Progenitor cell of endocrine pancreas (in vitro differentiated cells): ENCODE measurements around the gene PRUNE2. TPM values are rescaled to one million over a fixed set of nuclear protein-coding genes. Genes with fewer than 3 reads are reported as not detected.

ENCODE experiments used
- DNase-seq: peaks from one replicate; pipeline ENCODE4 v3.0.0; 2021; ENCODE audit warnings: low spot score; ENCODE audit not compliant: unreplicated experiment
- H3K27ac Mint-ChIP-seq: 2 replicates; pipeline ENCODE4 v1.8.0; 2021; ENCODE audit warnings: mild to moderate bottlenecking, moderate library complexity, mixed read lengths
- H3K27me3 Mint-ChIP-seq: 2 replicates; pipeline ENCODE4 v1.8.0; 2021; ENCODE audit warnings: mixed read lengths
- H3K36me3 Mint-ChIP-seq: 2 replicates; pipeline ENCODE4 v1.8.0; 2022; ENCODE audit warnings: mixed read lengths; ENCODE audit not compliant: insufficient read depth
- H3K4me1 Mint-ChIP-seq: 2 replicates; pipeline ENCODE4 v1.8.0; 2021; ENCODE audit warnings: low read depth, mixed read lengths
- H3K4me3 Mint-ChIP-seq: 2 replicates; pipeline ENCODE4 v1.8.0; 2021; ENCODE audit warnings: low read depth, mild to moderate bottlenecking, moderate library complexity, mixed read lengths
- H3K9me3 Mint-ChIP-seq: 2 replicates; pipeline ENCODE4 v1.8.0; 2021; ENCODE audit warnings: low read depth, mixed read lengths
- total RNA-seq: library from RNA; stranded (reverse); gene quantifications from 2 replicates; pipeline ENCODE4 v1.2.1, GENCODE V29; 2021
- TF ChIP-seq, protein P1 (sequence below): fragments of 200-600 bp; sonication (generic); IDR thresholded peaks from one replicate; pipeline ENCODE4 v1.5.0; 2021; ENCODE audit warnings: antibody characterized with exemption, mild to moderate bottlenecking; ENCODE audit not compliant: unreplicated experiment

PRUNE2 gene
- total RNA-seq, 1 donor from 2014 or later = 5.6 TPM

DNA sequence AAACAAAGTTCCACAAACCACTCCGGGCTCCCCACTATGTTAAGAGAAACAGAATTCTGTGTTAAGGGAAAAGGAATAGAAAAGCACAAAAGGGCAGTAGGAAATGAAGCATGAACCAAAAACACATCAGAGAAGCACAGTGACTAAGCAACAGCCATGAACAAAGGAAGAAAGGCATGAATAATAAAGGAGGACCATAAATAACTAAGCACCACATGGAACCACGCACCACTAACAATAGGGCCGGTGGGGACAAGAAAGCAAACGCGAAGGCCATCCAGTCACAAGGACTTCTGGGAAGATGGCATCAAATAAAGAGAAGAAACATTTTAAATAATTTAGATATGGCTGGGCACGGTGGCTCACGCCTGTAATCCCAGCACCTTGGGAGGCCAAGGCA is 18.0 kb downstream of the PRUNE2 start:
- H3K4me1 Mint-ChIP-seq = no peaks in the 10 kb centered on the region
- H3K27me3 Mint-ChIP-seq = peaks cover 42% of the 10 kb centered on the region
- H3K9me3 Mint-ChIP-seq = no peaks in the 10 kb centered on the region
- H3K27ac Mint-ChIP-seq = no peak overlapping the region
- TF ChIP-seq, protein P1, sequence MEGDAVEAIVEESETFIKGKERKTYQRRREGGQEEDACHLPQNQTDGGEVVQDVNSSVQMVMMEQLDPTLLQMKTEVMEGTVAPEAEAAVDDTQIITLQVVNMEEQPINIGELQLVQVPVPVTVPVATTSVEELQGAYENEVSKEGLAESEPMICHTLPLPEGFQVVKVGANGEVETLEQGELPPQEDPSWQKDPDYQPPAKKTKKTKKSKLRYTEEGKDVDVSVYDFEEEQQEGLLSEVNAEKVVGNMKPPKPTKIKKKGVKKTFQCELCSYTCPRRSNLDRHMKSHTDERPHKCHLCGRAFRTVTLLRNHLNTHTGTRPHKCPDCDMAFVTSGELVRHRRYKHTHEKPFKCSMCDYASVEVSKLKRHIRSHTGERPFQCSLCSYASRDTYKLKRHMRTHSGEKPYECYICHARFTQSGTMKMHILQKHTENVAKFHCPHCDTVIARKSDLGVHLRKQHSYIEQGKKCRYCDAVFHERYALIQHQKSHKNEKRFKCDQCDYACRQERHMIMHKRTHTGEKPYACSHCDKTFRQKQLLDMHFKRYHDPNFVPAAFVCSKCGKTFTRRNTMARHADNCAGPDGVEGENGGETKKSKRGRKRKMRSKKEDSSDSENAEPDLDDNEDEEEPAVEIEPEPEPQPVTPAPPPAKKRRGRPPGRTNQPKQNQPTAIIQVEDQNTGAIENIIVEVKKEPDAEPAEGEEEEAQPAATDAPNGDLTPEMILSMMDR = no peak
- no peaks in the 10 kb centered on the region for H3K36me3 Mint-ChIP-seq
- DNase-seq = no peak
- H3K4me3 Mint-ChIP-seq = no peak overlapping the region

DNA sequence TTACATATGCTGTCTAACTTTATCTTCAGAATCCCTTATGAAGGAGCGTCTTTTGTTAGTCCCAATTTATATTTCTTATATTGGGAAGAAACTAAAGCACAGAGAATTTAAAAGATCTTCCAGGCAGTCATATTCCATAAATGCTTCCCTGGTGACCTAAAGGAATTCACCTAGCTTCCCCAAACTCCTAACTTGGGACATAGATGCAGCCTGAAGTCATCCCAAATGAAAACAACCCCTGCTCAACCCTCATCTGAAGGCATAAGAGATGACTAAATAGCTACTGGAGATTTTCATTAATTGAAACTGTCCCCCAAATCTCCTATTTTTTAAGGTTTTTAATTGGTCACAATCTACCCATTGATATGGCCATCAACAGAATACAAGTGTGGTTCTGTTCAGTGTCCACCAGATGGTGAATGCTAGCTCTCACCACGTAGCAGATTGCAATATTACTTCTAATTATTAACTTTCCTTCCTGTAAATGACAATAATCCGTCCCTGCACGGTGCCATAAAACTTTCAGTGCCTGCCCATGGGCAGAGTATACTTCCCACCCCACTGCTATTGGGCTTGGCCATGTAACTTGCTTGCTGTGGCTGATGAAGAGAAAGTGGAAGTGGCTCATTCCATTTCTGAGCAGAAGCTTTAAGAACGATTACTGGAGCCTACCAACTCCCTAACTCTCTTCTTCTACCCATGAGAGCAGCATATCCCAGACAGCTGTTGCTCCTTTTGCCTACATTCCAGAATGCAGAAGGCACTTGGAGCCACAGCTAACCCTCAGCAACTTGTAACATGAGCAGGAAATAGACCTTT is 18.7 kb downstream of the PRUNE2 start:
- no peak for DNase-seq
- H3K4me1 Mint-ChIP-seq = no peaks in the 10 kb centered on the region
- no peaks in the 10 kb centered on the region for H3K9me3 Mint-ChIP-seq
- TF ChIP-seq, protein P1 = no peak
- H3K4me3 Mint-ChIP-seq = no peak overlapping the region
- H3K36me3 Mint-ChIP-seq = no peaks in the 10 kb centered on the region
- no peak overlapping the region for H3K27ac Mint-ChIP-seq
- peaks cover 44% of the 10 kb centered on the region for H3K27me3 Mint-ChIP-seq

DNA sequence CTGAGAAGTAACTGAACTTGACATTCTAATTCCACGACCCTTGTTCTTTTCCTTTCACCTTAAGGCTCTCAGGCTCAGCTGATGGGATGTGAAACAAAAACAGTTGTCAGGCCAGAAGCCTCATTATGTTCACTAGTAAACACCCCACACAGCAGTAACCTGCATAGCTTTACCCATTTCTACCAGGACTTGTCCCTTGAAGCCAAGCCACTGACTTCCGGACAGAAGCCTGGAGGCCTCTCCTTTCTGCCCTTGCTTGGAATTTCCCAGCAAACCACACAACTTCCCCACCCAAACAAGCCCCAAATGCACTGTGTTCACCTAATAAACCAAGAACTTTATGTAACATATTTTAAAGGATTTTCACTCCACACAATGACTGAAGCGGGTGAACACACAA is 19.6 kb downstream of the PRUNE2 start:
- Mint-ChIP-seq H3K4me3 (no peak overlapping the region), H3K36me3 (no peaks in the 10 kb centered on the region), H3K27me3 (peaks cover 36% of the 10 kb centered on the region), H3K9me3 (no peaks in the 10 kb centered on the region), H3K27ac (no peak overlapping the region), H3K4me1 (no peaks in the 10 kb centered on the region)
- no peak for DNase-seq
- TF ChIP-seq, protein P1 = no peak

DNA sequence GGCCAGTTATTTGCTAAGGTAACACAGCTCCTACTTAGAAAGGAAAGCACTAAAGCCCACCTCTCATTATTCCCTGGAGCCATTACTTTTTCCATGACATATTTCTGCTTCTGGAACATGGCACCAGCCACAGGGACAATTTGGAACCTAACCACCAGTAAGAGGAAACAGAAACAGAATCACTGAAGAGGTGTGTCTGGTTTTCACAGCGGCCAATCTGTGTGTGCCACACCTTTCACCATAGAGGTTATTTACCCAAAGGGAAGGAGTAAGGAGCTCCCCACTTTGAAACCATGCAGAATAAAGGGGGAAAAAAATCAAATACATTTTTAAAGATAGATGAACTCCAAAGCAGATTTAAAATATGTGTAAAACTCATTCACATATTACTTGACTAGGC is 21.1 kb downstream of the PRUNE2 start:
- H3K36me3 Mint-ChIP-seq = no peaks in the 10 kb centered on the region
- no peaks in the 10 kb centered on the region for H3K4me1 Mint-ChIP-seq
- DNase-seq = no peak
- no peaks in the 10 kb centered on the region for H3K9me3 Mint-ChIP-seq
- H3K27me3 Mint-ChIP-seq = peaks cover 26% of the 10 kb centered on the region
- TF ChIP-seq, protein P1 = no peak
- no peak overlapping the region for H3K4me3 Mint-ChIP-seq
- H3K27ac Mint-ChIP-seq = no peak overlapping the region

DNA sequence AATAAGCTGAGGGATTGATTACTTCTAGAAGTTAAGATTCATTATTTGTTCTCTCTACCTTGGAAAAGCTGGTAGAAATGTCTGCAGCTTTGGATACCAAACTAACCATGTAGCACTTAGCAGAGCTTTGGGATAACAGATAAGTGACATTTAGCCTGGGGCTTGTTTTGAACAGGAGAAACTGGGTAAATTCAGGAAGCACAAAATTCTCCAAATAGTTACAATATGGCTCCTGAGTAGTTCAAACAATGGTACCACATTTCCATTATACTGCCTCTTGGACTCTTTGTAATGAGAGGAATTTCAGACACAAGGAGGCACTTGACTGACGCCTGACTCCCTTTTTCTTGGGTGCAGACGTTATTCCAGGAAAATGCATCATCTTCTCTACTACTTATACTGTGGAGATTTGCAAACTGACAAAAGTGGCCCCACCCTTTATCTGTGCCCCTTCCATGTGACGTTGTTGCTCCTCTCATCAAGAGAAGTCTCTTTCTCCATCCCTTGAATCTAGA is 22.5 kb downstream of the PRUNE2 start:
- Mint-ChIP-seq H3K4me3 (no peak overlapping the region), H3K9me3 (no peaks in the 10 kb centered on the region), H3K4me1 (peaks cover 4% of the 10 kb centered on the region)

More for the DNA sequence above, 22.5 kb downstream of the PRUNE2 start:
- TF ChIP-seq, protein P1 = no peak
- Mint-ChIP-seq H3K36me3 (no peaks in the 10 kb centered on the region), H3K27ac (no peak overlapping the region), H3K27me3 (peaks cover 20% of the 10 kb centered on the region)
- DNase-seq = no peak
